GM12865 (cell line): ENCODE results near the gene DNMT3B.

Source experiments
- DNase-seq: peaks from one replicate; pipeline ENCODE4 v3.0.0; 2010; ENCODE audit warnings: low read depth
- H3K4me3 ChIP-seq: 2 replicates; pipeline ENCODE4 v1.5.1; 2011; ENCODE audit warnings: mild to moderate bottlenecking, low read depth, low read length, control low read depth
- TF ChIP-seq, protein P1 (sequence below): IDR thresholded peaks from 2 replicates; pipeline ENCODE4 v1.5.1; 2011; ENCODE audit warnings: low read length, control low read depth, low read depth, inconsistent platforms; ENCODE audit not compliant: insufficient read depth; ENCODE audit errors: missing control alignments

The DNMT3B gene

DNA sequence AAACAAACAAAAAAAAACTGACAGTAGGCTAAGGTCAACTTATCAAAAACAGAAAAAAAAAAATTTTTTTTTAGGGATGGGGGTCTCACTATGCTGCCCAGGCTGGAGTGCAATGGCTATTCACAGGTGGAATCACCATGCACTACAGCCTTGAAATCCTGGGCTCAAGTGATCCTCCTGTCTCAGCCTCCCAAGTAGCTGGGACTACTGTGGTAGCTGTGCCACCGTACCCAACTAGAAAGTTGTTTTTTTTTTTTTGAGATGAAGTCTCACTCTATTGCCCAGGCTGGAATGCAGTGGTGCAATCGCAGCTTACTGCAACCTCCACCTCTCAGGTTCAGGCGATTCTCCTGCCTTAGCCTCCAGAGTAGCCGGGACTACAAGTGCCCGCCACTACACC lies 21.0 kb upstream of the DNMT3B start:
- H3K4me3 ChIP-seq, result no peak overlapping the region
- TF ChIP-seq, protein P1, sequence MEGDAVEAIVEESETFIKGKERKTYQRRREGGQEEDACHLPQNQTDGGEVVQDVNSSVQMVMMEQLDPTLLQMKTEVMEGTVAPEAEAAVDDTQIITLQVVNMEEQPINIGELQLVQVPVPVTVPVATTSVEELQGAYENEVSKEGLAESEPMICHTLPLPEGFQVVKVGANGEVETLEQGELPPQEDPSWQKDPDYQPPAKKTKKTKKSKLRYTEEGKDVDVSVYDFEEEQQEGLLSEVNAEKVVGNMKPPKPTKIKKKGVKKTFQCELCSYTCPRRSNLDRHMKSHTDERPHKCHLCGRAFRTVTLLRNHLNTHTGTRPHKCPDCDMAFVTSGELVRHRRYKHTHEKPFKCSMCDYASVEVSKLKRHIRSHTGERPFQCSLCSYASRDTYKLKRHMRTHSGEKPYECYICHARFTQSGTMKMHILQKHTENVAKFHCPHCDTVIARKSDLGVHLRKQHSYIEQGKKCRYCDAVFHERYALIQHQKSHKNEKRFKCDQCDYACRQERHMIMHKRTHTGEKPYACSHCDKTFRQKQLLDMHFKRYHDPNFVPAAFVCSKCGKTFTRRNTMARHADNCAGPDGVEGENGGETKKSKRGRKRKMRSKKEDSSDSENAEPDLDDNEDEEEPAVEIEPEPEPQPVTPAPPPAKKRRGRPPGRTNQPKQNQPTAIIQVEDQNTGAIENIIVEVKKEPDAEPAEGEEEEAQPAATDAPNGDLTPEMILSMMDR, result no peak
- no peak for DNase-seq

DNA sequence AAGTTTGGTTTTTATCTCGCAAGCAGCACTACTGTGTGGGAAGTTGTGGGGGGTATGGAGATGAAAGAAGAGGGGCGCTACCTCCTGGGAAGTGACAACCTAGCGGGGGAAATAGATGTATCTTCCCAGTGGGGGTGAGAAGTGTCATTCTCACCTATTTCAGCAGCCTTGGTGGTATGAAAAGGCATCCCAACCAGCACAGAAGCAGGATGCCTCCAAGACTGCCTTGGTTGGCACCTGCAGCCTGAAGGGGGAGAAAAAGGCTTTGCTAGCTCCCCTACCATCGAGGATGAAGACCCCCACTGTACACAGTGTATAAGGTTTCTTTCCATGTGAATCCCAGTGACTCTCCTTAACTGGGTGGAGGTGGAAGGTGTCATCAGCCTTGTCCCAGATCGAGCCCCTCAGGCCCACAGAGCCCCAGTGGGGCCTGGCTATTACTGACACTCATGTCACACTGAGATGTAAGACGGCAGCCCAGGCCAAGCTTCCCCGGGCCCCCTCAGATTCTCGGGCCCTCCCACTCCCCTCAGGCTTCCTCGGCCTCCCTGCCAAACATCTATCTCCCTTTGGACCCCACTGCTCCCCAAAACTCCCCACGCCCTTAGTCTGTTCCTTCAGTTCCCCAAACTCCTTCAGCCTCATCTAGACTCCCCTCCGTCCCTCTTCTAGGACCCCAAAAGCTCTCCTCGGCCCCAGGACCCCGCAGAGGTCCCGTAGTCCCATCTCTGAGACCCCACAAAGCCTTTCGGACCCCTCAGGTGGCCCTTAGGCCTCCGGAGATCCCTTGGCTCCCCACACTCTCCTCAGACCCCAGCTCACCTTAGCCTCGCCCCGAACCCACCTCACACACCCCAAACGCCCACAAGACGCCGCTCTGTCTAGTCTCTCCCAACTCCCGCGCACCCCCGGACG lies 19.6 kb upstream of the DNMT3B start:
- TF ChIP-seq, protein P1, result no peak
- peak overlapping the region; percentile 96 for H3K4me3 ChIP-seq
- no peak for DNase-seq

DNA sequence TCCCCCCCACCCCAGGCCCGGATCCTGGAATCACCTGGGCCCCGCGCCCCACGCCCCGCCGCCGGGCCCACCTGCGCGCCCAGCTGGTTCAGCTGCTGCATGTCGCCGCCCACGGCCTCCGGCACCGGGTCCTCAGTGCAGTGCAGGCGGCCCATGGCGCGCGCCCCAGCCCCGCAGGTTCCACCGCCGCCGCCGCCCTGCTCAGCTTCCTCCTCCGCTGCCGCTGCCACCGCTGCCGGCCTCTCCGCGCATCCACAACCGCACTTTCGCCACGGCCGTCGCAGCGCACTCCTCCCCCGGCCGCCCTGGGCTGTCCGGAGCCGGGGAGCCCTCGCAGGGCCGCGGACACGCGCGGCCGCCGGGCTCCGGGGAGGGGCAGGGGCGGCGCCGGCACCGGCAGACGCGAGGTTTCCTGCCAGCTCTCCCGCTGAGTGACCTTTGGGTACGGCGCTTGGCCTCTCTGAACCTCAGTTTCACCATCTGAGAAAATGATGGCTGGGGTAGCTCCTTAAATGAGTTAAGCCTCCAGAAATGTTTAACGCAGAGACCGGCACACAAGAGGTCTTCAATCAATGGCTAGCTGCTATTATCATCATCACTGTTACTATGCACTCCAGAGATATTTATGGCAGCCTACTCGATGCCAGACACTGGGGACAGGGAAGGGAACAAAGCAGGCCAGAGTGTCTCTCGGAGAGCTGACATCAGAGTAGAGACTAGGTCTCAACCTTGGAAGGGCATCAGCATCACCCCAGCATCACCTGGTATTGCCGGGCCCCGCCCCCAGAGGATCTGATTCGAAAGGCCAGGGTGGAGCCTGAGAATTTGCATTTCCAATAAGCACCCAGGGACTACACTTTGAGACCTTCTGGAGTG lies 18.7 kb upstream of the DNMT3B start, which contains the start of gene COMMD7:
COMMD7 (minus strand) TSS at position 231 of the 876 bp plus-strand sequence; CDS start at position 155, 76 bp downstream.
- peak; percentile 80 for DNase-seq
- TF ChIP-seq, protein P1, result no peak

DNA sequence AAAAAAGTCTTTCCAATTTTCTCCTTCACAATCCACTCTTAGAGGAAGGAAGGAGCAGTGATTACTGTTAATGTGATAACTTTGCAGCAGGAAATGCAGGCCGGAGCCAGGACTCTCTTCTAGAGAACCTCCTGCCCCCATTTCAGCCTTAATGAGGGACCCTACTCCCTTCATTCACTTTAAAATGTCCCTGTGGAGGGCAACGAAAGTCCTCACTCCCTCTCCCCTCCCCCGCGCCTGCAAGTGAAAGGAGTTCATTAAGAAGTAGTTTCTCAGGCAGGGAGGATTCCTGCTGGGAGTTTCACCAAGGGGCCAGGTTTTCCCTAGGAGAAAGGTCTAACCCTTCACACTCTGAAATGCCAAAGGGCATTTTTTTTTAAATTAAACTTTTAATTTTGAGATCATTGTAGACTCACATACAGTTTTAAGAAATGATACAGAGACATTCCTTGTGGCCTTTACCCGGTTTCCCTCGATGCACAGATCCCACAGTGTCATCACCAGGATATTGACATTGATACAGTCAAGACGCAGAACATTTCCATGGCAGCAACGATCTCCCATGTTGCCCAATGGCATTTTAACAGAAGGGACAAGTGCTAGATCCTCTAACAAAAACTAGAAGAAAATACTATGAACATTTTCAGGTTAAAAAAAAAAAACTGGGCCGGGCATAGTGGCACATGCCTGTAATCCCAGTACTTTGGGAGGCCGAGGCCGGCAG lies 12.1 kb upstream of the DNMT3B start:
- no peak for DNase-seq
- H3K4me3 ChIP-seq, result no peak overlapping the region
- TF ChIP-seq, protein P1, result no peak

More for the DNA sequence above, 18.7 kb upstream of the DNMT3B start, which contains the start of gene COMMD7:
- peak within 1 kb of the TSS; percentile 96 for H3K4me3 ChIP-seq

DNA sequence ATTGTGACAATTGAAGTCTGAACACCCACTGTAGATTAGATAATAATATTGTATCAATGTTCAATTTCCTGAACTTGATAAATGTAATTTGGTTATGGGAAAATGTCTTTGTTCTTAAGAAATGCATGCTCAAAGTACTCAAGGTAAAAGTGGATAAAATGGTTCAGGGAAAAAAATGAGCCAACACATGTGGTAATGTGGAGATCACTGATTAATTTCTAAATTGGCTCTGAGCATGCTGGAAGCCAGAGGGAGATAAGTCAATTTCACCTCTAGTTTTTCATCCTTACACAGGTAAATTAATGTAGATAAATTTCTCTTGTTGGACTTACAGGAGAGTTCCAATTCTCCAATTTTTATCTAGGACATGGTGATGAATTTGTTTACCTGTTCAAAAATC lies 10.9 kb upstream of the DNMT3B start:
- H3K4me3 ChIP-seq, result no peak overlapping the region
- no peak for DNase-seq
- TF ChIP-seq, protein P1, result no peak

DNA sequence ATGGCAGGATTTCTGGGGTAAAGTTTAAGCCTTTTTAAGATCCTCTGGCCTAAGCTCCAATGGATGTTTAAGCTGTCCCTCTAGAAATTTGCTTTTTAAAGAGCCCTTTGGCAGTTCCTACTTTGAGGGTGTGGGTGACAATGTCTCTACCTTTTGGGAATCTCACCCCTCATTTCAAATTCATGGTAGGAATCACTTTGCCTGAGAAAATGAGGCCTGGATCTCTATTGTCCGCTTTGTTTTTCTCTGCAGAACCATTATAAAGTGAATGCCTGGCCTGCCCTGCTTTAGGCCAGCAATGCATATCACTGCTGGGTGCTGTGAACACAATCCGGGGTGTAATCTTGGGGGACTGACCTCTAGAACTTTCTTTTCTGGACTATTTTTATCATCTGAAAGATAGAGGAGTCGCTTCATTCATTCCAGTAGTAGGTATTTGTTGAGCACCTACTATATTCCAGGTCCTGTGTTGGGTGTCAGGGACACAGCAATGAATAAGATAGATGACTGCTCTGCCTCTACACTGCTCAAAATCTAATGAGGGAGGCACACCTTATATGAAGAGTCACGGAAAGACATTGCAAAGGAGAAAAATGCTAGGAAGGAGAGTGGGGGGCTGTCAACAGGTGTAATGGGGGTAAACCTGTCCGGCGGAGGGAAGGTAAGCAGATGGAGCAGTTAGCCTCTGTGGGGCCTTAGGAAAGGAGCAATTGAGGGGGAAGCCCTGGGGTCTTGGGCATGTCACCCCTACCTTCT lies 10.3 kb upstream of the DNMT3B start:
- TF ChIP-seq, protein P1, result no peak
- H3K4me3 ChIP-seq, result no peak overlapping the region
- no peak for DNase-seq
